A673 (cell line): ENCODE measurements around the gene MSRB1. TPM values are rescaled to one million over a fixed set of nuclear protein-coding genes. Genes with fewer than 3 reads are reported as not detected.

Experiments used
- BruUV-seq: library from RNA; stranded (reverse); fragments of 400-500 nt; replicated peaks from 2 replicates; lab custom pipeline; 2021; lab: Mats Ljungman, UMichigan
- CTCF ChIA-PET: fragments of 300-600 bp; sonication (Branson Sonifier 250); formaldehyde crosslinking; loops from one replicate; lab custom pipeline; 2022; ENCODE audit warnings: antibody characterized with exemption; lab: Charles Lee
- POLR2A ChIA-PET: fragments of 300-600 bp; sonication (Branson Sonifier 250); formaldehyde crosslinking; loops from one replicate; lab custom pipeline; 2022; ENCODE audit warnings: antibody characterized with exemption; ENCODE audit not compliant: low non-redundant PET; lab: Charles Lee
- DNase-seq: peaks from one replicate; pipeline ENCODE4 v3.0.0-alpha.2; 2015; ENCODE audit warnings: low spot score
- H3K27ac ChIP-seq: fragments of 200-600 bp; sonication (generic); 2 replicates; pipeline ENCODE4 v1.5.1; 2016; ENCODE audit warnings: mixed run types, low read depth, mild to moderate bottlenecking, mixed read lengths, antibody characterized with exemption, low read length; ENCODE audit not compliant: poor library complexity, severe bottlenecking
- H3K27me3 ChIP-seq: fragments of 200-600 bp; sonication (generic); replicated peaks from 2 replicates; pipeline ENCODE4 v1.6.1; 2017; ENCODE audit warnings: mixed run types, low read depth, mild to moderate bottlenecking, mixed read lengths, antibody characterized with exemption, low read length; ENCODE audit not compliant: insufficient read depth, poor library complexity
- H3K36me3 ChIP-seq: fragments of 200-600 bp; sonication (generic); 2 replicates; pipeline ENCODE4 v1.6.1; 2016; ENCODE audit warnings: mixed run types, mild to moderate bottlenecking, mixed read lengths, antibody characterized with exemption, low read length; ENCODE audit not compliant: insufficient read depth, poor library complexity, severe bottlenecking
- H3K4me1 ChIP-seq: fragments of 200-600 bp; sonication (generic); 2 replicates; pipeline ENCODE4 v1.6.1; 2017; ENCODE audit warnings: mixed run types, mild to moderate bottlenecking, mixed read lengths, antibody characterized with exemption, low read length; ENCODE audit not compliant: insufficient read depth, poor library complexity, severe bottlenecking
- H3K4me3 ChIP-seq: fragments of 200-600 bp; sonication (generic); 2 replicates; pipeline ENCODE4 v1.5.1; 2016; ENCODE audit warnings: low read depth, mixed run types, mild to moderate bottlenecking, mixed read lengths, low read length; ENCODE audit not compliant: poor library complexity, severe bottlenecking
- H3K9me3 ChIP-seq: fragments of 200-600 bp; sonication (generic); 2 replicates; pipeline ENCODE4 v1.6.1; 2016; ENCODE audit warnings: mixed run types, low read depth, mild to moderate bottlenecking, mixed read lengths, antibody characterized with exemption, low read length; ENCODE audit not compliant: poor library complexity, severe bottlenecking
- EZH2 ChIP-seq: fragments of 200-600 bp; sonication (generic); IDR thresholded peaks from 2 replicates; pipeline ENCODE4 v1.6.1; 2017; ENCODE audit warnings: borderline replicate concordance, low read depth, mild to moderate bottlenecking, mixed read lengths, antibody characterized with exemption, low read length; ENCODE audit not compliant: poor library complexity, severe bottlenecking
- intact Hi-C: fragments of 100-400 bp; cut with micrococcal nuclease; formaldehyde crosslinking; loops from one replicate; pipeline ENCODE4 v1.10.0; 2022; ENCODE audit not compliant: unreplicated experiment
- total RNA-seq: library from RNA; stranded (reverse); gene quantifications from 2 replicates; pipeline ENCODE4 v1.2.3, GENCODE V29; 2021
- TF ChIP-seq, protein P1 (sequence below): fragments of 300-800, 200-600 bp; sonication (generic); conservative IDR thresholded peaks from 2 replicates; pipeline ENCODE4 v1.5.1; 2017; ENCODE audit warnings: low read depth, mild to moderate bottlenecking, antibody characterized with exemption, low read length, moderate library complexity, mixed read lengths

The MSRB1 gene
- total RNA-seq, 1 experiment from 2014 or later: 17.7 TPM

DNA sequence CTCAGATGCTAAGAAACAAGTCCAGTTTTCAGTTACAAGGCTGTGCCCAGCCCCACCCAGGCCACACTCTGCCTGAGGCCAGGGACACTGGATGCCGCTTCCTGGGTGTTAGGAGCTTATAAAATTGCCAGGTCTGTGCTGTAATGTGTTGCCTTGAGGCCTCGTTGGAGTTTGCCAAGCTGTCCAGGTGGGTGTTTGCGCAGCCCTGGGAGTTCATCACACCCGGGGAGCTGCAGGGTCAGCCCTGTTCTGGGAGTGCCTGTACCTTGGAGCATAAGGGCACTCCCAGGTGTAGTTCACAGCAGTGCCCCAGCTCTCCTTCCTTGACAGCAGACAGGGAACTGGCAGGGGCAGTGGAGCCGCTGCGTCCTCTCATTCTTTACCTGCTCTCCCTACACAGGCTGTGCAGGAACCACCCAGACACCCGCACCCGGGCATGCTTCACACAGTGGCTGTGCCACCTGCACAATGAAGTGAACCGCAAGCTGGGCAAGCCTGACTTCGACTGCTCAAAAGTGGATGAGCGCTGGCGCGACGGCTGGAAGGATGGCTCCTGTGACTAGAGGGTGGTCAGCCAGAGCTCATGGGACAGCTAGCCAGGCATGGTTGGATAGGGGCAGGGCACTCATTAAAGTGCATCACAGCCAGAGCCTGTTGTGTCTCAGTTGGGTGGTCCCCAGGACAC, 42.6 kb upstream of the MSRB1 start:
- TF ChIP-seq, protein P1, sequence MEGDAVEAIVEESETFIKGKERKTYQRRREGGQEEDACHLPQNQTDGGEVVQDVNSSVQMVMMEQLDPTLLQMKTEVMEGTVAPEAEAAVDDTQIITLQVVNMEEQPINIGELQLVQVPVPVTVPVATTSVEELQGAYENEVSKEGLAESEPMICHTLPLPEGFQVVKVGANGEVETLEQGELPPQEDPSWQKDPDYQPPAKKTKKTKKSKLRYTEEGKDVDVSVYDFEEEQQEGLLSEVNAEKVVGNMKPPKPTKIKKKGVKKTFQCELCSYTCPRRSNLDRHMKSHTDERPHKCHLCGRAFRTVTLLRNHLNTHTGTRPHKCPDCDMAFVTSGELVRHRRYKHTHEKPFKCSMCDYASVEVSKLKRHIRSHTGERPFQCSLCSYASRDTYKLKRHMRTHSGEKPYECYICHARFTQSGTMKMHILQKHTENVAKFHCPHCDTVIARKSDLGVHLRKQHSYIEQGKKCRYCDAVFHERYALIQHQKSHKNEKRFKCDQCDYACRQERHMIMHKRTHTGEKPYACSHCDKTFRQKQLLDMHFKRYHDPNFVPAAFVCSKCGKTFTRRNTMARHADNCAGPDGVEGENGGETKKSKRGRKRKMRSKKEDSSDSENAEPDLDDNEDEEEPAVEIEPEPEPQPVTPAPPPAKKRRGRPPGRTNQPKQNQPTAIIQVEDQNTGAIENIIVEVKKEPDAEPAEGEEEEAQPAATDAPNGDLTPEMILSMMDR: no peak
- no peak for TF ChIP-seq EZH2
- ChIA-PET POLR2A (interaction anchor here (0.6 kb wide), 1 partner anchor 21 kb away, joined by 3 read pairs; the partner anchor contains the start of gene RPS2), CTCF (interaction anchor here (0.6 to 0.9 kb wide), 2 partner anchors 26 to 155 kb away, joined by 4 to 6 read pairs; no protein-coding TSS in a partner anchor)
- peaks cover 24% of the 10 kb centered on the region for H3K4me1 ChIP-seq
- no peaks in the 10 kb centered on the region for H3K9me3 ChIP-seq
- H3K27ac ChIP-seq: no peak overlapping the region
- peaks cover 12% of the 10 kb centered on the region for H3K27me3 ChIP-seq
- no TSS peak for BruUV-seq
- peak overlapping the region; percentile 81 for H3K4me3 ChIP-seq
- peaks cover 7% of the 10 kb centered on the region for H3K36me3 ChIP-seq
- no peak for DNase-seq
- intact Hi-C loops: no loop called here

DNA sequence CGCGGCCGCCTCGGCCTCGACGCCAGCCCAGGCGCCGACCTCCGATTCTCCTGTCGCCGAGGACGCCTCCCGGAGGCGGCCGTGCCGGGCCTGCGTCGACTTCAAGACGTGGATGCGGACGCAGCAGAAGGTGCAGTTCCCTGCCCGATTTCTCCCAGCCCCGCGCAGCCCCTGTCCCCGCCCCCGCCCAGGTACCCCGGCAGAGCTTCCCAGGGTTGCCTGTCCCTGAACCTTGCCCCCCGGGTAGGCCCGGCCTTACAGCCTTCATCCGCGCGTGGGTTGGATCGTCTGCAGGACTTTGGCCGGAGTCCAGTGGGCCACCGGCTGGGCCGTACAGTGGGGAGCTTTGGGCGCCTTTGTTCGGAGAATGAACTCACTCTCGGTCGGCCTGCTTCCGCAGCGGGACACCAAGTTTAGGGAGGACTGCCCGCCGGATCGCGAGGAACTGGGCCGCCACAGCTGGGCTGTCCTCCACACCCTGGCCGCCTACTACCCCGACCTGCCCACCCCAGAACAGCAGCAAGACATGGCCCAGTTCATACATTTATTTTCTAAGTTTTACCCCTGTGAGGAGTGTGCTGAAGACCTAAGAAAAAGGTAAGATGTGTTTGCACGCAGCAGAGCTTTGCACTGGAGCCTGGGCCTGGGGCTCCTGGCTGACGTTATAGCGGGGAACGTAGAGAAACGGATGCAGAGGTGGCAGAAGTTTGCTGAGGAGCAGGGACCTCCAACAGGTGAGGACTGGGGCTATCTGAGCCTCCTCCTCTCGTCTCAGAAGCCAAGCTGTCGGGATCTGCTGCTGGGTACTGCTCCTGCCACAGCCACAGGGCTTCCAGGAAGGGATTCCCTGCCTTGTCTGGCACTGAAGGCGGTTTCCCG, 41.6 kb upstream of the MSRB1 start:
- TF ChIP-seq, protein P1: no peak
- TF ChIP-seq EZH2: no peak
- Histone ChIP-seq H3K27ac (peak overlapping the region; percentile 70), H3K36me3 (peaks cover 7% of the 10 kb centered on the region), H3K4me1 (peaks cover 20% of the 10 kb centered on the region), H3K4me3 (peak overlapping the region; percentile 81), H3K9me3 (no peaks in the 10 kb centered on the region), H3K27me3 (peaks cover 8% of the 10 kb centered on the region)
- no peak for DNase-seq
- CTCF ChIA-PET: interaction anchor here (0.9 kb wide), 1 partner anchor 156 kb away, joined by 4 read pairs; no protein-coding TSS in a partner anchor
- POLR2A ChIA-PET: interaction anchor here (0.5 kb wide), 1 partner anchor 20 kb away, joined by 9 read pairs; the partner anchor contains the start of gene RPS2
- intact Hi-C loops: no loop called here
- TSS peak; percentile 39 for BruUV-seq
